ENCODE data around the gene SPATA18.

The SPATA18 gene

GRCh38 chr4:52142816-52143215 is 91.7 kb downstream of the SPATA18 start:
- Histone ChIP-seq H3K9me3 (ENCODE audit: severe bottlenecking) (no peaks in the 10 kb centered on the region), H3K36me3 (ENCODE audit: low read depth) (no peaks in the 10 kb centered on the region), H3K27ac (ENCODE audit: poor library complexity, severe bottlenecking) (no peak overlapping the region), H3K27me3 (ENCODE audit: insufficient read depth, poor library complexity, severe bottlenecking) (no peaks in the 10 kb centered on the region), H3K4me1 (ENCODE audit: insufficient read depth, poor library complexity, severe bottlenecking) (no peaks in the 10 kb centered on the region), H3K4me3 (ENCODE audit: severe bottlenecking) (no peak overlapping the region)
- ATAC-seq (ENCODE audit: low read depth) (no peak), DNase-seq (ENCODE audit: low spot score) (no peak)
- no peak for TF ChIP-seq CTCF (IDR thresholded peaks at IDR 0.05; ENCODE audit: poor library complexity, severe bottlenecking)

GRCh38 chr4:52143815-52144214 is 92.7 kb downstream of the SPATA18 start:
- no peak overlapping the region for H3K4me3 ChIP-seq (ENCODE audit: severe bottlenecking)
- H3K9me3 ChIP-seq (ENCODE audit: severe bottlenecking) = no peaks in the 10 kb centered on the region
- no peak for TF ChIP-seq CTCF (IDR thresholded peaks at IDR 0.05; ENCODE audit: poor library complexity, severe bottlenecking)
- no peaks in the 10 kb centered on the region for H3K4me1 ChIP-seq (ENCODE audit: insufficient read depth, poor library complexity, severe bottlenecking)
- no peaks in the 10 kb centered on the region for H3K27me3 ChIP-seq (ENCODE audit: insufficient read depth, poor library complexity, severe bottlenecking)
- no peak for ATAC-seq (ENCODE audit: low read depth)
- no peak for DNase-seq (ENCODE audit: low spot score)
- no peak overlapping the region for H3K27ac ChIP-seq (ENCODE audit: poor library complexity, severe bottlenecking)
- no peaks in the 10 kb centered on the region for H3K36me3 ChIP-seq (ENCODE audit: low read depth)

- no peak overlapping the region for H3K27ac ChIP-seq (ENCODE audit: poor library complexity, severe bottlenecking)
- no peak for TF ChIP-seq CTCF (IDR thresholded peaks at IDR 0.05; ENCODE audit: poor library complexity, severe bottlenecking)
- ATAC-seq (ENCODE audit: low read depth) (no peak), DNase-seq (ENCODE audit: low spot score) (no peak)
- H3K4me3 ChIP-seq (ENCODE audit: severe bottlenecking) = no peak overlapping the region
- H3K4me1 ChIP-seq (ENCODE audit: insufficient read depth, poor library complexity, severe bottlenecking) = no peaks in the 10 kb centered on the region
- no peaks in the 10 kb centered on the region for H3K36me3 ChIP-seq (ENCODE audit: low read depth)
- no peaks in the 10 kb centered on the region for H3K9me3 ChIP-seq (ENCODE audit: severe bottlenecking)
- no peaks in the 10 kb centered on the region for H3K27me3 ChIP-seq (ENCODE audit: insufficient read depth, poor library complexity, severe bottlenecking)
These were observed 93.3 kb downstream of the SPATA18 start for GRCh38 chr4:52144372-52144771.

All from RWPE2 (cell line).